ENCODE data around the gene DDX52.

DDX52 gene

GRCh38 chr17:37592291-37592690 lies 51.0 kb downstream of the DDX52 start:
- no peak overlapping the region for H3K4me3 ChIP-seq (replicated peaks; ENCODE audit: low read depth, low read length)
- TF ChIP-seq, protein P1, sequence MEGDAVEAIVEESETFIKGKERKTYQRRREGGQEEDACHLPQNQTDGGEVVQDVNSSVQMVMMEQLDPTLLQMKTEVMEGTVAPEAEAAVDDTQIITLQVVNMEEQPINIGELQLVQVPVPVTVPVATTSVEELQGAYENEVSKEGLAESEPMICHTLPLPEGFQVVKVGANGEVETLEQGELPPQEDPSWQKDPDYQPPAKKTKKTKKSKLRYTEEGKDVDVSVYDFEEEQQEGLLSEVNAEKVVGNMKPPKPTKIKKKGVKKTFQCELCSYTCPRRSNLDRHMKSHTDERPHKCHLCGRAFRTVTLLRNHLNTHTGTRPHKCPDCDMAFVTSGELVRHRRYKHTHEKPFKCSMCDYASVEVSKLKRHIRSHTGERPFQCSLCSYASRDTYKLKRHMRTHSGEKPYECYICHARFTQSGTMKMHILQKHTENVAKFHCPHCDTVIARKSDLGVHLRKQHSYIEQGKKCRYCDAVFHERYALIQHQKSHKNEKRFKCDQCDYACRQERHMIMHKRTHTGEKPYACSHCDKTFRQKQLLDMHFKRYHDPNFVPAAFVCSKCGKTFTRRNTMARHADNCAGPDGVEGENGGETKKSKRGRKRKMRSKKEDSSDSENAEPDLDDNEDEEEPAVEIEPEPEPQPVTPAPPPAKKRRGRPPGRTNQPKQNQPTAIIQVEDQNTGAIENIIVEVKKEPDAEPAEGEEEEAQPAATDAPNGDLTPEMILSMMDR (IDR thresholded peaks at IDR 0.05; ENCODE audit: low read depth, low read length, missing control alignments): no peak
- no peak for DNase-seq (ENCODE audit: extremely low read depth, low read depth)

GRCh38 chr17:37585066-37585465 lies 58.2 kb downstream of the DDX52 start:
- DNase-seq (ENCODE audit: extremely low read depth, low read depth): no peak
- no peak overlapping the region for H3K4me3 ChIP-seq (replicated peaks; ENCODE audit: low read depth, low read length)
- TF ChIP-seq, protein P1 (IDR thresholded peaks at IDR 0.05; ENCODE audit: low read depth, low read length, missing control alignments): no peak

GRCh38 chr17:37576281-37576680 lies 67.0 kb downstream of the DDX52 start:
- DNase-seq (ENCODE audit: extremely low read depth, low read depth): no peak
- TF ChIP-seq, protein P1 (IDR thresholded peaks at IDR 0.05; ENCODE audit: low read depth, low read length, missing control alignments): no peak
- H3K4me3 ChIP-seq (replicated peaks; ENCODE audit: low read depth, low read length): no peak overlapping the region

- no peak overlapping the region for H3K4me3 ChIP-seq (replicated peaks; ENCODE audit: low read depth, low read length)
- DNase-seq (ENCODE audit: extremely low read depth, low read depth): no peak
- TF ChIP-seq, protein P1 (IDR thresholded peaks at IDR 0.05; ENCODE audit: low read depth, low read length, missing control alignments): no peak
Observed at GRCh38 chr17:37574427-37574826, 68.8 kb downstream of the DDX52 start.

DNA sequence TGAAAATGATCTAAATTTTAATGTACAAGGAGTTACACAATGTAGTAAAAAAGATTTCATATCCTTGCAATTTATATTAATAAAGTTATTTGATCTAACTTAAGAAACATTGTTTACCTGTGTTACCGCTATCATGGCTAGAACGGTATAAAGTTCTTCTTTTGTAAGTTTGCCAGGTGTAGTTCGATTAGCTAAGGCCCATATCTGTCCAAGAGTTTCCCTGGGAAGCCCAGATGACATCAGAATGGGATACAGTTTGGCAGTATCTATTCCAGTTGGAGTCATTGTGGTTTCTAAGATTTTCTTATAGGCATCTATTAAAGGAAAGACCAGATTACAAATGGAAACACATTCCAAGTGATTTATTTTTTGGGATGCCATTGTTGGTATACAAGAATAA lies 71.6 kb downstream of the DDX52 start:
- TF ChIP-seq, protein P1 (IDR thresholded peaks at IDR 0.05; ENCODE audit: low read depth, low read length, missing control alignments): no peak
- no peak for DNase-seq (ENCODE audit: extremely low read depth, low read depth)
- no peak overlapping the region for H3K4me3 ChIP-seq (replicated peaks; ENCODE audit: low read depth, low read length)

GRCh38 chr17:37570527-37571093 lies 72.6 kb downstream of the DDX52 start:
- peak; percentile 21 for DNase-seq (ENCODE audit: extremely low read depth, low read depth)
- TF ChIP-seq, protein P1 (IDR thresholded peaks at IDR 0.05; ENCODE audit: low read depth, low read length, missing control alignments): peak; percentile 60
- no peak overlapping the region for H3K4me3 ChIP-seq (replicated peaks; ENCODE audit: low read depth, low read length)
